Osteoblast (primary cell): Measurements from ENCODE around the gene ADAM12. TPM values are rescaled to one million over a fixed set of nuclear protein-coding genes. Genes with fewer than 3 reads are reported as not detected.

Experiments used
- DNase-seq: peaks from one replicate; pipeline ENCODE4 v3.0.0; 2011; ENCODE audit warnings: low spot score, mixed read lengths; ENCODE audit not compliant: insufficient read length; ENCODE audit errors: missing footprints
- H2AFZ ChIP-seq: 2 replicates; pipeline ENCODE4 v1.6.0; 2011; ENCODE audit warnings: mild to moderate bottlenecking, low read length
- H3K27ac ChIP-seq: 2 replicates; pipeline ENCODE4 v1.5.1; 2011; ENCODE audit warnings: mild to moderate bottlenecking, low read depth, low read length, moderate library complexity
- H3K27me3 ChIP-seq: 2 replicates; pipeline ENCODE4 v1.6.0; 2012; ENCODE audit warnings: mild to moderate bottlenecking, control low read depth, inconsistent platforms, low read length, moderate library complexity; ENCODE audit not compliant: insufficient read depth
- H3K36me3 ChIP-seq: 2 replicates; pipeline ENCODE4 v1.5.1; 2011; ENCODE audit warnings: mild to moderate bottlenecking, low read length, control low read depth, moderate library complexity; ENCODE audit not compliant: insufficient read depth
- H3K4me1 ChIP-seq: 2 replicates; pipeline ENCODE4 v1.5.1; 2011; ENCODE audit warnings: mild to moderate bottlenecking, low read length, control low read depth, moderate library complexity; ENCODE audit not compliant: insufficient read depth
- H3K4me2 ChIP-seq: 2 replicates; pipeline ENCODE4 v1.6.0; 2011; ENCODE audit warnings: mild to moderate bottlenecking, low read length; ENCODE audit not compliant: insufficient read depth
- H3K4me3 ChIP-seq: fragments of 200-600 bp; sonication (generic); 3 replicates; pipeline ENCODE4 v1.5.1; 2012; ENCODE audit warnings: mild to moderate bottlenecking, low read length, inconsistent platforms; ENCODE audit not compliant: insufficient read depth
- H3K79me2 ChIP-seq: 2 replicates; pipeline ENCODE4 v1.6.0; 2012; ENCODE audit warnings: mild to moderate bottlenecking, low read length, control low read depth, inconsistent platforms; ENCODE audit not compliant: insufficient read depth
- H3K9me3 ChIP-seq: 2 replicates; pipeline ENCODE4 v1.5.1; 2011; ENCODE audit warnings: low read depth, low read length, control low read depth
- H4K20me1 ChIP-seq: 2 replicates; pipeline ENCODE4 v1.6.0; 2012; ENCODE audit warnings: mild to moderate bottlenecking, low read length, control low read depth; ENCODE audit not compliant: insufficient read depth
- total RNA-seq: library from RNA; depleted of rRNA; stranded (reverse); fragments of >200 nt; gene quantifications from 2 replicates; pipeline ENCODE4 v1.2.3, GENCODE V29; 2012
- TF ChIP-seq, protein P1 (sequence below): IDR thresholded peaks from 2 replicates; pipeline ENCODE4 v1.5.1; 2011; ENCODE audit warnings: mild to moderate bottlenecking, low read depth, low read length, moderate library complexity; ENCODE audit errors: extremely low read depth

ADAM12 gene
- total RNA-seq, 1 donor = 345 TPM

- Histone ChIP-seq H3K79me2 (peaks cover 67% of the 10 kb centered on the region), H3K4me3 (peak overlapping the region; percentile 45)
- peak; percentile 19 for DNase-seq
These were observed 123.9 kb downstream of the ADAM12 start for GRCh38 chr10:126264102-126265018.

DNA sequence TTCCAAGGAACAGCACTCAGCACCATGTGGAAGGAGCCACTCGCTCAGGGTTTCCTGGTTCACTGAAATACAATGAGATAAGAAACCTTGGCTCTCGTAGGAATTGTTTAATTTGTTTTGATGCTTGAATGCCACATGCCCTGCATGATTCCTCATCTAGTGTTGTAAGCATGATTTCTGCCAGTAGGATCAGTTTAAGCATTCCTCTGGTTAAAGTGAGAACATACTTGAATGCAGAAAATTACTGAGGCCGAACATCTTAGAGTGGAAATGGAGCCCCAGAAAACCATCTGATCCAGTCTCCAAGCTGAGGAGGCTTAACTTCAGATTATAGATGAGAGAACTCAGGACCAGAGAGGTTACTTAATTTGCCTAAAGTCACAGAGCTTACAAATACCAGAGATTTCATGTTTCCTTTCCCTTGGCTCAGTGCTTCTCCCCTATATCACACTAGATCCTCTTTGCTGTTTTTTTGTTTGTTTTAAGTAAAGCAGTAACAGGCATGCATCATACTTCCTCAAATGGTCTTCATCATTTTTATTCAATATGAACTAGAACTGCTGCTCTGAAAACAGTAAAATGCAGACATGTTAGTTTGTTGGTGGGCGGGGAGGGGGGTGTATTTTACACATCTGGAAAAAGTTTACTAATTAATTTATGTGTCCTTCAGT is 125.1 kb downstream of the ADAM12 start:
- H3K4me1 ChIP-seq = peaks cover 33% of the 10 kb centered on the region
- DNase-seq = peak; percentile 60
- peaks cover 67% of the 10 kb centered on the region for H3K79me2 ChIP-seq
- no peaks in the 10 kb centered on the region for H4K20me1 ChIP-seq
- peak overlapping the region; percentile 23 for H2AFZ ChIP-seq
- no peaks in the 10 kb centered on the region for H3K27me3 ChIP-seq
- peak overlapping the region; percentile 4 for H3K4me2 ChIP-seq
- no peak overlapping the region for H3K4me3 ChIP-seq
- no peaks in the 10 kb centered on the region for H3K9me3 ChIP-seq
- TF ChIP-seq, protein P1, sequence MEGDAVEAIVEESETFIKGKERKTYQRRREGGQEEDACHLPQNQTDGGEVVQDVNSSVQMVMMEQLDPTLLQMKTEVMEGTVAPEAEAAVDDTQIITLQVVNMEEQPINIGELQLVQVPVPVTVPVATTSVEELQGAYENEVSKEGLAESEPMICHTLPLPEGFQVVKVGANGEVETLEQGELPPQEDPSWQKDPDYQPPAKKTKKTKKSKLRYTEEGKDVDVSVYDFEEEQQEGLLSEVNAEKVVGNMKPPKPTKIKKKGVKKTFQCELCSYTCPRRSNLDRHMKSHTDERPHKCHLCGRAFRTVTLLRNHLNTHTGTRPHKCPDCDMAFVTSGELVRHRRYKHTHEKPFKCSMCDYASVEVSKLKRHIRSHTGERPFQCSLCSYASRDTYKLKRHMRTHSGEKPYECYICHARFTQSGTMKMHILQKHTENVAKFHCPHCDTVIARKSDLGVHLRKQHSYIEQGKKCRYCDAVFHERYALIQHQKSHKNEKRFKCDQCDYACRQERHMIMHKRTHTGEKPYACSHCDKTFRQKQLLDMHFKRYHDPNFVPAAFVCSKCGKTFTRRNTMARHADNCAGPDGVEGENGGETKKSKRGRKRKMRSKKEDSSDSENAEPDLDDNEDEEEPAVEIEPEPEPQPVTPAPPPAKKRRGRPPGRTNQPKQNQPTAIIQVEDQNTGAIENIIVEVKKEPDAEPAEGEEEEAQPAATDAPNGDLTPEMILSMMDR = no peak
- H3K27ac ChIP-seq = peak overlapping the region; percentile 93
- peaks cover 21% of the 10 kb centered on the region for H3K36me3 ChIP-seq

More at GRCh38 chr10:126264102-126265018, 123.9 kb downstream of the ADAM12 start:
- TF ChIP-seq, protein P1 = no peak
- H2AFZ ChIP-seq = peak overlapping the region; percentile 45
- peak overlapping the region; percentile 93 for H3K27ac ChIP-seq
- H3K27me3 ChIP-seq = no peaks in the 10 kb centered on the region
- H4K20me1 ChIP-seq = no peaks in the 10 kb centered on the region
- H3K36me3 ChIP-seq = peaks cover 24% of the 10 kb centered on the region
- H3K9me3 ChIP-seq = no peaks in the 10 kb centered on the region
- H3K4me1 ChIP-seq = peaks cover 36% of the 10 kb centered on the region
- peak overlapping the region; percentile 74 for H3K4me2 ChIP-seq

- Histone ChIP-seq H4K20me1 (no peaks in the 10 kb centered on the region), H3K36me3 (peaks cover 20% of the 10 kb centered on the region), H3K79me2 (peaks cover 64% of the 10 kb centered on the region), H3K4me1 (peaks cover 33% of the 10 kb centered on the region), H2AFZ (peak overlapping the region; percentile 23), H3K4me3 (no peak overlapping the region), H3K9me3 (no peaks in the 10 kb centered on the region), H3K27me3 (no peaks in the 10 kb centered on the region), H3K27ac (peak overlapping the region; percentile 93), H3K4me2 (peak overlapping the region; percentile 4)
- DNase-seq = no peak
- TF ChIP-seq, protein P1 = no peak
These were observed 125.9 kb downstream of the ADAM12 start for GRCh38 chr10:126262233-126262838.
